ENCODE data around the gene SARM1. TPM values are rescaled to one million over a fixed set of nuclear protein-coding genes. Genes with fewer than 3 reads are reported as not detected.
A peak's percentile ranks its signal among the peaks of the same experiment; 100 is the strongest.

SARM1 gene
- total RNA-seq, 1 donor from 2014 or later: 5.7 TPM

DNA sequence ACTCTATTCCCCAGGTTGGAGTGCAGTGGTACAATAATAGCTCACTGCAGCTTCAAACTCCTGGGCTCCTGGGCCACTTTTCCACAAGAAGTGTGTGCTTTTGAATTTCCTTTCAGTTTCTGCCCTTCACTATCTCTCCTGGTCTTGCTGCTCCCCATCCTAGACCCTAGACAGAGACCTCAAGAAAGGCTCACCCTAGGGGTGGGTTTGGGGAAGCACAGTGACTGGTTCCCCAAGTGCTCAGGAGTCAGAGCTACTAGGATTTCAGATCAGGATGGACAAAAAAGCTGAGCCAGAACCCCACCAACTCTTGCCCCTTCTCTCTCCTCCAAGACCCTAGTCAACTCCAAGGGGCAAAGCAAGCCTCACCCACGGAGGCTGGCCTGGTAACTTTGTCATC lies 4.9 kb upstream of the SARM1 start:
- H3K4me1 ChIP-seq (ENCODE audit: control insufficient read depth in 3 of 3, insufficient read depth in 3 of 3, low read length in 3 of 3): peaks cover 2 to 10% (median 9%) of the 10 kb centered on the region in 3 donors
- H3K27ac ChIP-seq (ENCODE audit: low read depth, low read length): no peak overlapping the region
- no peak overlapping the region for H3K9ac ChIP-seq (ENCODE audit: low read depth in 1 of 3, low read length in 3 of 3)
- H3K27me3 ChIP-seq (ENCODE audit: control insufficient read depth in 3 of 3, insufficient read depth in 3 of 3, low read length in 3 of 3): peaks cover 0 to under 1% (median 0%) of the 10 kb centered on the region in 3 donors
- peaks cover 28 to 33% (median 30%) of the 10 kb centered on the region in 3 donors for H3K36me3 ChIP-seq (ENCODE audit: control insufficient read depth in 3 of 3, insufficient read depth in 3 of 3, low read length in 3 of 3)
- no peak overlapping the region for H3K4me3 ChIP-seq (ENCODE audit: low read length in 3 of 3)
- H3K9me3 ChIP-seq (ENCODE audit: control insufficient read depth in 3 of 3, low read length in 3 of 3): no peaks in the 10 kb centered on the region

GRCh38 chr17:28367641-28368305 lies 3.7 kb upstream of the SARM1 start:
- Histone ChIP-seq H3K27me3 (ENCODE audit: control insufficient read depth in 3 of 3, insufficient read depth in 3 of 3, low read length in 3 of 3) (peaks cover 0 to 11% (median 0%) of the 10 kb centered on the region in 3 donors), H3K9me3 (ENCODE audit: control insufficient read depth in 3 of 3, low read length in 3 of 3) (no peaks in the 10 kb centered on the region), H3K9ac (ENCODE audit: low read depth in 1 of 3, low read length in 3 of 3) (no peak overlapping the region), H3K27ac (ENCODE audit: low read depth, low read length) (no peak overlapping the region), H3K36me3 (ENCODE audit: control insufficient read depth in 3 of 3, insufficient read depth in 3 of 3, low read length in 3 of 3) (peaks cover 17 to 21% (median 19%) of the 10 kb centered on the region in 3 donors), H3K4me3 (ENCODE audit: low read length in 3 of 3) (no peak overlapping the region), H3K4me1 (ENCODE audit: control insufficient read depth in 3 of 3, insufficient read depth in 3 of 3, low read length in 3 of 3) (peaks cover 9 to 20% (median 18%) of the 10 kb centered on the region in 3 donors)

- Histone ChIP-seq H3K4me3 (ENCODE audit: low read length in 3 of 3) (no peak overlapping the region), H3K9ac (ENCODE audit: low read depth in 1 of 3, low read length in 3 of 3) (no peak overlapping the region), H3K27me3 (ENCODE audit: control insufficient read depth in 3 of 3, insufficient read depth in 3 of 3, low read length in 3 of 3) (peaks cover 0 to 15% (median 5%) of the 10 kb centered on the region in 3 donors), H3K36me3 (ENCODE audit: control insufficient read depth in 3 of 3, insufficient read depth in 3 of 3, low read length in 3 of 3) (peaks cover 11 to 15% (median 13%) of the 10 kb centered on the region in 3 donors), H3K27ac (ENCODE audit: low read depth, low read length) (no peak overlapping the region), H3K9me3 (ENCODE audit: control insufficient read depth in 3 of 3, low read length in 3 of 3) (no peaks in the 10 kb centered on the region), H3K4me1 (ENCODE audit: control insufficient read depth in 3 of 3, insufficient read depth in 3 of 3, low read length in 3 of 3) (peaks cover 15 to 24% (median 22%) of the 10 kb centered on the region in 3 donors)
Observed at GRCh38 chr17:28368306-28368831, 3.1 kb upstream of the SARM1 start.

DNA sequence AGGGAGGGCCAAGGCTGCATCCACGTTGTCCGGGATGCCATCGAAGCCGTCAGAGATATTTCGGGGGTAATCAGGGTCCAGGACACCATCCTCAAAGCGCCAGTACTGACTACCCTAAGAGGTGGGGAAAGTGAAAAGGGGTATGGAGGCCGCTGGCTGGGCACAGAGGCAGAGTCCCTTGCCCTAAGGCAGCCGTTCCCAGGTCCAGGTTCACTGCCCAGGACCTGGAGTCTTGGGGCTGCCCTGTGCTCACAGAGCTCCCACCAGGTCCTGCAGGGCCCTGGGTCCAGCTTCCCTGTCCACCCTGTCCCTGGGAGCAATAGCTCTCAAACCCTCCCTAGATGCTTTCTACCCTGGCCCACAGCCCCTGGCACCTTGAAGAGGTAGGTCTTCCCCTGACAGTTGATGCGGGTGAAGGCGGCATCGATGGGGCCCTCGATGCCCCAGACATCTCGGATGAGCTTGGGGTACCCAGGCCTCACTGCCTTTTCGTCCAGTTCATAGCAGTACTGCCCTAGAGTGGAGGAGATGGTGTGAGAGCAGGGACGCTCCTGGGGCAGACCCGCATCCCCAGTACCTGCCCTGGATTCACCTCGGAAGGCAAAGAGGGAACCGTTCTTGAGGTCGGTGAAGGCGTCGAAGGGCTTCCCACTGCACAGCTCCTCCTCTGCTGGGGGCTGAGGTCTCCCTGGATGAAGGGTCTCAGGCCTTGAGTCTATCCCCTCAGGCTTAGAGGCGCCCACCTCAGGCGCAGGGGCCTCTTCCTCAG lies 2.4 kb upstream of the SARM1 start:
- peaks cover 0 to 15% (median 7%) of the 10 kb centered on the region in 3 donors for H3K27me3 ChIP-seq (ENCODE audit: control insufficient read depth in 3 of 3, insufficient read depth in 3 of 3, low read length in 3 of 3)
- no peaks in the 10 kb centered on the region for H3K9me3 ChIP-seq (ENCODE audit: control insufficient read depth in 3 of 3, low read length in 3 of 3)
- no peak overlapping the region for H3K27ac ChIP-seq (ENCODE audit: low read depth, low read length)
- peaks cover 17 to 25% (median 22%) of the 10 kb centered on the region in 3 donors for H3K4me1 ChIP-seq (ENCODE audit: control insufficient read depth in 3 of 3, insufficient read depth in 3 of 3, low read length in 3 of 3)
- H3K4me3 ChIP-seq (ENCODE audit: low read length in 3 of 3): no peak overlapping the region
- H3K36me3 ChIP-seq (ENCODE audit: control insufficient read depth in 3 of 3, insufficient read depth in 3 of 3, low read length in 3 of 3): peaks cover 5 to 8% (median 6%) of the 10 kb centered on the region in 3 donors
- no peak overlapping the region for H3K9ac ChIP-seq (ENCODE audit: low read depth in 1 of 3, low read length in 3 of 3)

- Histone ChIP-seq H3K27me3 (ENCODE audit: control insufficient read depth in 3 of 3, insufficient read depth in 3 of 3, low read length in 3 of 3) (peaks cover 0 to 15% (median 7%) of the 10 kb centered on the region in 3 donors), H3K9me3 (ENCODE audit: control insufficient read depth in 3 of 3, low read length in 3 of 3) (no peaks in the 10 kb centered on the region), H3K27ac (ENCODE audit: low read depth, low read length) (no peak overlapping the region), H3K4me3 (ENCODE audit: low read length in 3 of 3) (no peak overlapping the region), H3K9ac (ENCODE audit: low read depth in 1 of 3, low read length in 3 of 3) (no peak overlapping the region), H3K36me3 (ENCODE audit: control insufficient read depth in 3 of 3, insufficient read depth in 3 of 3, low read length in 3 of 3) (peaks cover 1 to 6% (median 4%) of the 10 kb centered on the region in 3 donors), H3K4me1 (ENCODE audit: control insufficient read depth in 3 of 3, insufficient read depth in 3 of 3, low read length in 3 of 3) (peaks cover 17 to 25% (median 22%) of the 10 kb centered on the region in 3 donors)
Observed at GRCh38 chr17:28369684-28370034, 1.8 kb upstream of the SARM1 start.

- Histone ChIP-seq H3K36me3 (ENCODE audit: control insufficient read depth in 3 of 3, insufficient read depth in 3 of 3, low read length in 3 of 3) (peaks cover 1 to 4% (median 3%) of the 10 kb centered on the region in 3 donors), H3K27ac (ENCODE audit: low read depth, low read length) (peak within 1 kb of the TSS; percentile 57), H3K9ac (ENCODE audit: low read depth in 1 of 3, low read length in 3 of 3) (peak within 1 kb of the TSS in 1 of 3 donors; percentile 75), H3K27me3 (ENCODE audit: control insufficient read depth in 3 of 3, insufficient read depth in 3 of 3, low read length in 3 of 3) (peaks cover 0 to 15% (median 7%) of the 10 kb centered on the region in 3 donors), H3K4me1 (ENCODE audit: control insufficient read depth in 3 of 3, insufficient read depth in 3 of 3, low read length in 3 of 3) (peaks cover 17 to 25% (median 22%) of the 10 kb centered on the region in 3 donors), H3K9me3 (ENCODE audit: control insufficient read depth in 3 of 3, low read length in 3 of 3) (no peaks in the 10 kb centered on the region), H3K4me3 (ENCODE audit: low read length in 3 of 3) (peak within 1 kb of the TSS; percentile 37 to 63 (median 38))
Observed at GRCh38 chr17:28370035-28370743, 1.3 kb upstream of the SARM1 start, which contains the start of gene VTN. Gene VTN, minus strand, starts transcription at chr17:28370307. Its CDS starts 104 bp downstream, at chr17:28370203.

- peak overlapping the region in 1 of 3 donors; percentile 38 for H3K4me3 ChIP-seq (ENCODE audit: low read length in 3 of 3)
- no peak overlapping the region for H3K9ac ChIP-seq (ENCODE audit: low read depth in 1 of 3, low read length in 3 of 3)
- H3K27ac ChIP-seq (ENCODE audit: low read depth, low read length): peak overlapping the region; percentile 57
Observed at GRCh38 chr17:28370744-28371103, 770 bp upstream of the SARM1 start.

DNA sequence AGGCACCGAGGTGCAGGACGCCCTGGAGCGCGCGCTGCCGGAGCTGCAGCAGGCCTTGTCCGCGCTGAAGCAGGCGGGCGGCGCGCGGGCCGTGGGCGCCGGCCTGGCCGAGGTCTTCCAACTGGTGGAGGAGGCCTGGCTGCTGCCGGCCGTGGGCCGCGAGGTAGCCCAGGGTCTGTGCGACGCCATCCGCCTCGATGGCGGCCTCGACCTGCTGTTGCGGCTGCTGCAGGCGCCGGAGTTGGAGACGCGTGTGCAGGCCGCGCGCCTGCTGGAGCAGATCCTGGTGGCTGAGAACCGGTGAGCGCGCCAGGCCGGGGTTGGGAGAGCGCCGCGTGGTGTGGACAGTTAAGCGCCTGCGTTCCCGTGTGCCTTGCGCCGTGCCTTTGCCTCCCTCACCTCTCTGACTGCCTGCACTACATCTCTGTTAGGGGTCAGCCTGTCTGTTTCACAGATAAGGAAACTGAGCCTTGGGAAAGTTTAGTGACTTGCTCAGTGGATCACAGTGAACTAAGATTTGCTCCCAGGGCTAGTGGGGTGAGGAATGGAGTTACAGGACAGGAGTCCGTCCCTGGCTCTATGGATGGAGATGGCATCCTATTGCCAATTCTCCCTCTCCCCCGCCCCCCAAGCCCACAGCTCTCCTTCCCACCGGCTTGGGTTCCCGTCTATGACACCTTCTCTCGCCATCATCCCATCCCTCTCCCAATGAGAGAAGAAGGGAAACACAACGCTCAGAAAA lies 880 bp downstream of the SARM1 start:
- peak overlapping the region; percentile 38 to 75 (median 43) for H3K9ac ChIP-seq (ENCODE audit: low read depth in 1 of 3, low read length in 3 of 3)

More at GRCh38 chr17:28370744-28371103, 770 bp upstream of the SARM1 start:
- peaks cover 0 to 15% (median 7%) of the 10 kb centered on the region in 3 donors for H3K27me3 ChIP-seq (ENCODE audit: control insufficient read depth in 3 of 3, insufficient read depth in 3 of 3, low read length in 3 of 3)
- H3K4me1 ChIP-seq (ENCODE audit: control insufficient read depth in 3 of 3, insufficient read depth in 3 of 3, low read length in 3 of 3): peaks cover 17 to 25% (median 22%) of the 10 kb centered on the region in 3 donors
- peaks cover 0 to 4% (median 1%) of the 10 kb centered on the region in 3 donors for H3K36me3 ChIP-seq (ENCODE audit: control insufficient read depth in 3 of 3, insufficient read depth in 3 of 3, low read length in 3 of 3)
- H3K9me3 ChIP-seq (ENCODE audit: control insufficient read depth in 3 of 3, low read length in 3 of 3): no peaks in the 10 kb centered on the region

DNA sequence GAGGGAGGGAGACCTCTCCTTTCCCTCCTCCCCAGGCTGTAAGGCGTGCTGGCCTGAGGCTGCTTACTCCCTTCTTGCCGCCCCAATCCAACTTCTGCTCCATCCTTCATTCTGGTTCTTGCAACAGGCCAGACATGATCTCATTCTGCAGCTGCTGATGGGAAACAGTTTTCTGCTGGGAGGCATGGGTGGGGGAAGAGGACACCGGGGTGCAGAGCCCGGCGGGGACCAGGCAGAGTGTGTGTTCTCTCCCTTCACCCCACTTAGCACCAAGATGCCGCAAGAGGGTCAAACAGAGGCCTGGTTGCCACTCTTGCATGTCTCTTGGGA lies 1.4 kb downstream of the SARM1 start:
- H3K36me3 ChIP-seq (ENCODE audit: control insufficient read depth in 3 of 3, insufficient read depth in 3 of 3, low read length in 3 of 3): no peaks in the 10 kb centered on the region
- peaks cover 0 to 15% (median 7%) of the 10 kb centered on the region in 3 donors for H3K27me3 ChIP-seq (ENCODE audit: control insufficient read depth in 3 of 3, insufficient read depth in 3 of 3, low read length in 3 of 3)
- H3K4me1 ChIP-seq (ENCODE audit: control insufficient read depth in 3 of 3, insufficient read depth in 3 of 3, low read length in 3 of 3): peaks cover 17 to 25% (median 22%) of the 10 kb centered on the region in 3 donors
- peak overlapping the region in 1 of 3 donors; percentile 43 for H3K9ac ChIP-seq (ENCODE audit: low read depth in 1 of 3, low read length in 3 of 3)
- no peaks in the 10 kb centered on the region for H3K9me3 ChIP-seq (ENCODE audit: control insufficient read depth in 3 of 3, low read length in 3 of 3)
- H3K4me3 ChIP-seq (ENCODE audit: low read length in 3 of 3): peak overlapping the region; percentile 2 to 65 (median 59)
- no peak overlapping the region for H3K27ac ChIP-seq (ENCODE audit: low read depth, low read length)

More for the DNA sequence above, 880 bp downstream of the SARM1 start:
- Histone ChIP-seq H3K9me3 (ENCODE audit: control insufficient read depth in 3 of 3, low read length in 3 of 3) (no peaks in the 10 kb centered on the region), H3K4me3 (ENCODE audit: low read length in 3 of 3) (peak overlapping the region; percentile 59 to 77 (median 65)), H3K36me3 (ENCODE audit: control insufficient read depth in 3 of 3, insufficient read depth in 3 of 3, low read length in 3 of 3) (peaks cover 0 to 2% (median under 1%) of the 10 kb centered on the region in 3 donors), H3K4me1 (ENCODE audit: control insufficient read depth in 3 of 3, insufficient read depth in 3 of 3, low read length in 3 of 3) (peaks cover 17 to 25% (median 22%) of the 10 kb centered on the region in 3 donors), H3K27me3 (ENCODE audit: control insufficient read depth in 3 of 3, insufficient read depth in 3 of 3, low read length in 3 of 3) (peaks cover 0 to 15% (median 7%) of the 10 kb centered on the region in 3 donors), H3K27ac (ENCODE audit: low read depth, low read length) (no peak overlapping the region)
